Ectodermal cell (in vitro differentiated cells): ENCODE measurements around the gene PGAP6.

Experiments used
- H3K27ac ChIP-seq: 2 replicates; pipeline ENCODE4 v1.7.0; 2013; ENCODE audit warnings: mild to moderate bottlenecking, low read depth, low read length; ENCODE audit not compliant: insufficient read depth, poor library complexity, severe bottlenecking
- H3K27me3 ChIP-seq: 2 replicates; pipeline ENCODE4 v1.7.0; 2013; ENCODE audit warnings: mild to moderate bottlenecking, low read length; ENCODE audit not compliant: insufficient read depth, control insufficient read depth, poor library complexity, severe bottlenecking
- H3K36me3 ChIP-seq: one replicate; pipeline ENCODE4 v1.7.0; 2013; ENCODE audit warnings: low read length; ENCODE audit not compliant: control insufficient read depth, insufficient read depth
- H3K4me1 ChIP-seq: one replicate; pipeline ENCODE4 v1.7.0; 2013; ENCODE audit warnings: low read length; ENCODE audit not compliant: control insufficient read depth, insufficient read depth
- H3K4me3 ChIP-seq: 2 replicates; pipeline ENCODE4 v1.7.0; 2013; ENCODE audit warnings: low read depth, low read length, control low read depth; ENCODE audit not compliant: insufficient read depth
- H3K9me3 ChIP-seq: 2 replicates; pipeline ENCODE4 v1.7.0; 2013; ENCODE audit warnings: mild to moderate bottlenecking, low read length, moderate library complexity; ENCODE audit not compliant: control insufficient read depth
- WGBS, 2 experiments: methylation state at CpG; one replicate each; pipeline ENCODE4 v1.1.7; 2013; ENCODE audit warnings: missing lambda C conversion rate in 2 of 2; 5-methylcytosine and 5-hydroxymethylcytosine counted together

The PGAP6 gene

DNA sequence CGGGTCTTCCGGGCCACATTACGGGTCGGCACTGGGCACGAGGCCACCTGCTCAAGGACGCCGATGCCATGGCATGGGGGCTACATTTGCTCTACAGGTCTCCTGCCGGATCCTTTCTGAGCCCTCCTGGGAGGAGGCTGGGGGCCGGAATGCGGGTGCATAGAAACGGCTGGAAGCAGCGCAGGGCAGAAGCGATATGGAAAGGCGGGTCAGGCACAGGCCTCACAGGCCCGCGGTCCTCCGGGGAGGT lies 57.7 kb downstream of the PGAP6 start:
- H3K27ac ChIP-seq = no peak overlapping the region
- H3K4me3 ChIP-seq = no peak overlapping the region
- H3K9me3 ChIP-seq = no peaks in the 10 kb centered on the region
- no peaks in the 10 kb centered on the region for H3K27me3 ChIP-seq
- peaks cover 3% of the 10 kb centered on the region for H3K4me1 ChIP-seq
- WGBS, 2 experiments = 92 to 93% methylated on average over 17 of the region's 17 CpGs
- no peaks in the 10 kb centered on the region for H3K36me3 ChIP-seq

DNA sequence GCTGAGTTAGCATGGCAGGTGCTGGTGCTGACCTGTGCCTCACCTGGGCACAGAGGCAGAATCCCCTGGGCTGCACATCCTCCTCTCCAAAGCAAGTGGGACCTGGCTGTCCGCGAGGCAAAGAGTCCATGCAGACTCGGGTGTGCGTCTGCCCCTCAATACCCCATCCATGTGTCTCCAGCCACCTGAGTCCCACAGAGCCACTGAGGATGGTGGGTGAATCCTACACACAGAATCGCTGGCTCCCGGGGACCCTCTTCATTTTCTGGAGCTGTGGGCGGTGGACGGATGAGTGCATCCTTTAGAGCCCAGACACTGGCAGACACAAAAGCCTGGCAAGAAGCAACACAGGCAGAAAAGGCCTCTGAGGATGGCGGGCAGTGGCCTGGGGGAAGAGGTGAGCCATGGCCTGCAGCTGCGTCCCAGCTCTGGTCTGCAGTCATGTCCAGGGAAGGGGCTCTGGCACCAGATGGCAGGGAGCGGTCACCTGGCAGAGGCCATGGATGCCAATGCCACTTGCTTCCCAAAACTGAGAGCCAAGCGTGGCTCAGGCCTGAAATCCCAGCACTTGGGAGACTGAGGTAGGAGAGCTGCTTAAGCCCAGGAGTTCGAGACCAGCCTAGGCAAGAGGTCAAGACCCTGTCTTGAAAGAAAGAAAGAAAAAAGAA lies 59.2 kb downstream of the PGAP6 start:
- 93 to 94% methylated on average over 13 of the region's 13 CpGs for WGBS, 2 experiments

GRCh38 chr16:321532-321931 lies 60.2 kb downstream of the PGAP6 start:
- Histone ChIP-seq H3K27ac (no peak overlapping the region), H3K4me3 (no peak overlapping the region), H3K4me1 (no peaks in the 10 kb centered on the region), H3K36me3 (no peaks in the 10 kb centered on the region), H3K27me3 (no peaks in the 10 kb centered on the region), H3K9me3 (no peaks in the 10 kb centered on the region)
- 80 to 87% methylated on average over 9 of the region's 9 CpGs for WGBS, 2 experiments

More for the DNA sequence above, 59.2 kb downstream of the PGAP6 start:
- no peaks in the 10 kb centered on the region for H3K36me3 ChIP-seq
- peaks cover 3% of the 10 kb centered on the region for H3K4me1 ChIP-seq
- no peak overlapping the region for H3K27ac ChIP-seq
- no peaks in the 10 kb centered on the region for H3K9me3 ChIP-seq
- H3K27me3 ChIP-seq = no peaks in the 10 kb centered on the region
- no peak overlapping the region for H3K4me3 ChIP-seq
